Lower lobe of right lung (tissue), 2 donors: ENCODE results near the gene PDZD2. TPM values are rescaled to one million over a fixed set of nuclear protein-coding genes. Genes with fewer than 3 reads are reported as not detected.

ENCODE experiments used
- ATAC-seq, 2 donors: fragments of 200-7000 bp; cut with Tn5 transposase; one replicate each; pipeline ENCODE4 v1.9.1; 2020 to 2022; ENCODE audit warnings: mild to moderate bottlenecking in 2 of 2, moderate library complexity in 2 of 2
- DNase-seq: peaks from one replicate; pipeline ENCODE4 v3.0.0-alpha.2; 2020
- H3K27ac ChIP-seq: fragments of 200-600 bp; one replicate; pipeline ENCODE4 v1.8.0; 2022
- H3K27me3 ChIP-seq: fragments of 200-600 bp; one replicate; pipeline ENCODE4 v1.8.0; 2022; ENCODE audit warnings: low read depth
- H3K36me3 ChIP-seq: fragments of 200-600 bp; one replicate; pipeline ENCODE4 v1.8.0; 2022; ENCODE audit warnings: mild to moderate bottlenecking
- H3K4me1 ChIP-seq: fragments of 200-600 bp; one replicate; pipeline ENCODE4 v1.8.0; 2022
- H3K4me3 ChIP-seq: fragments of 200-600 bp; one replicate; pipeline ENCODE4 v1.8.0; 2022; ENCODE audit warnings: mild to moderate bottlenecking
- H3K9me3 ChIP-seq: fragments of 200-600 bp; one replicate; pipeline ENCODE4 v1.8.0; 2022
- intact Hi-C: fragments of 100-400 bp; cut with DNase I; formaldehyde crosslinking; loops from one replicate; pipeline ENCODE4 v1.11.0; 2022
- total RNA-seq: library from RNA; stranded (reverse); fragmentation: NEBNext Ultra II Directional; extraction: Animal tissue kit (Norgen Biotek cat#: 25700); gene quantifications from one replicate; pipeline ENCODE4 v1.2.1, GENCODE V29; 2021
- TF ChIP-seq, protein P1 (sequence below): fragments of 200-600 bp; IDR thresholded peaks from one replicate; pipeline ENCODE4 v1.8.0; 2022; ENCODE audit warnings: antibody characterized with exemption, mild to moderate bottlenecking
- donor health status: DM: no; HTN: yes; CAD: no; lungs with severe emphysema.

The PDZD2 gene
- total RNA-seq, 1 donor from 2014 or later, result 67.8 TPM

DNA sequence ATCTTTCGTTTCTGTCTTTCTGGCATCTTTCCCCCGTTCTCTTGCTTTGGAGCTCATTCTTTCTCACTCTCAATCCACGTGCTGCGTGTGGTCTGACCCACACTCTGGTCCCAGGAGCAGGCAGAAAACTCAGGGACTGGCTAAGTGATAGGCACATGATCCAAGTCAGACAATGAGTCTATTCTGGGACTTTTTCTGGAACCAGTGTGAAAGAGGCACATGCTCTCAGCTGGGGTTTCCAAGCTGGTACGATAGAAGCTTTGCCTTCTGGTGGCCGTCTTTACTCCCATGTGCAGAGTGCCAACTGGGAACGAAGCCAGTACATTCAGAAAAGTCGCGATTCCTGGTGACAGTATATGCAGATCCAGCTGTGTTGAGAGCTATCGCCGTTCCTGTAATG, 94.4 kb downstream of the PDZD2 start:
- Histone ChIP-seq H3K27me3 (no peaks in the 10 kb centered on the region), H3K9me3 (no peaks in the 10 kb centered on the region), H3K4me3 (no peak overlapping the region), H3K36me3 (no peaks in the 10 kb centered on the region), H3K27ac (no peak overlapping the region), H3K4me1 (no peaks in the 10 kb centered on the region)
- intact Hi-C loops, result no loop called here
- ATAC-seq (no peak), DNase-seq (no peak)
- TF ChIP-seq, protein P1, sequence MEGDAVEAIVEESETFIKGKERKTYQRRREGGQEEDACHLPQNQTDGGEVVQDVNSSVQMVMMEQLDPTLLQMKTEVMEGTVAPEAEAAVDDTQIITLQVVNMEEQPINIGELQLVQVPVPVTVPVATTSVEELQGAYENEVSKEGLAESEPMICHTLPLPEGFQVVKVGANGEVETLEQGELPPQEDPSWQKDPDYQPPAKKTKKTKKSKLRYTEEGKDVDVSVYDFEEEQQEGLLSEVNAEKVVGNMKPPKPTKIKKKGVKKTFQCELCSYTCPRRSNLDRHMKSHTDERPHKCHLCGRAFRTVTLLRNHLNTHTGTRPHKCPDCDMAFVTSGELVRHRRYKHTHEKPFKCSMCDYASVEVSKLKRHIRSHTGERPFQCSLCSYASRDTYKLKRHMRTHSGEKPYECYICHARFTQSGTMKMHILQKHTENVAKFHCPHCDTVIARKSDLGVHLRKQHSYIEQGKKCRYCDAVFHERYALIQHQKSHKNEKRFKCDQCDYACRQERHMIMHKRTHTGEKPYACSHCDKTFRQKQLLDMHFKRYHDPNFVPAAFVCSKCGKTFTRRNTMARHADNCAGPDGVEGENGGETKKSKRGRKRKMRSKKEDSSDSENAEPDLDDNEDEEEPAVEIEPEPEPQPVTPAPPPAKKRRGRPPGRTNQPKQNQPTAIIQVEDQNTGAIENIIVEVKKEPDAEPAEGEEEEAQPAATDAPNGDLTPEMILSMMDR, result no peak

DNA sequence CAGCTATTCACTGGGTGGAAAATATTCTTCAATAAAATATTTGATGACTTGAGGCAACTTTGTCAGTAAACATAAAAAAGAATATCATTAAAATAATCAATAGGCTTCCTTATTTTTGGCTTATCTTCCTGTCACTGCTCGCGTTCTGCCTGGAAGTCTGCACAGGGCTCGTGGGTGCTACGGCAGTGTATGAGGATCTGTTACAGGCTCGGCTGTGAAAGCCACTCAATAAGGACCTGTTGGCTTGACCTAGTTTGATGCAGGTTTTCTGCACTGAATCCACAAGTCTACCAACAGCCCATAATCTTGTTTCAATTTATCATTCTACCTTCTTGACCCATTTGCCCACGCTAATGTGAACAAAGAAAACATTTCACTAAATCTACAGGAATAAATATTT, 97.2 kb downstream of the PDZD2 start:
- no peaks in the 10 kb centered on the region for H3K4me1 ChIP-seq
- TF ChIP-seq, protein P1, result no peak
- no peak overlapping the region for H3K27ac ChIP-seq
- no peaks in the 10 kb centered on the region for H3K9me3 ChIP-seq
- DNase-seq, result no peak
- no peaks in the 10 kb centered on the region for H3K27me3 ChIP-seq
- no peak overlapping the region for H3K4me3 ChIP-seq
- intact Hi-C loops, result no loop called here
- ATAC-seq, result no peak
- H3K36me3 ChIP-seq, result no peaks in the 10 kb centered on the region

DNA sequence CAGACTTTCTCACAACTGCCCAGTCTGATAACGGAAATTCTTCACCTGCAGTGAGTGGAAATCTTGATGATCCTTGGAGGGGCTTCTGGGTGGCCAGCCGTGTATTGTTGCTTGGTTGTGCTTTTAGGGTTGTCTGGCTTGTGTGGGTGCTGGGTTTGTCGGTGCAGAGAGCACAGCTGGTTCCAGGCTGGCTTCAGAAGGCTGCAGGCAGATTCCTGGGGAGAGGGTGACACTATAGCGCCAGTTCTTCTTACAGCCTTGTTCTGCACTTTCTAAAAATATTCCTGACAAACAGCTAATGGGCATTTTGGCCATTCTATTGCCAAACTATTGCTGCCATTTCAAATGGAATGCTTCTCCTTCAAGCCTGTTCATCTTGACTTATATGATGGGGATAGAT, 99.3 kb downstream of the PDZD2 start:
- H3K4me3 ChIP-seq, result no peak overlapping the region
- ATAC-seq (no peak), DNase-seq (no peak)
- H3K36me3 ChIP-seq, result no peaks in the 10 kb centered on the region
- TF ChIP-seq, protein P1, result no peak
- no peaks in the 10 kb centered on the region for H3K9me3 ChIP-seq
- no peak overlapping the region for H3K27ac ChIP-seq
- intact Hi-C loops, result no loop called here
- H3K27me3 ChIP-seq, result no peaks in the 10 kb centered on the region
- no peaks in the 10 kb centered on the region for H3K4me1 ChIP-seq

DNA sequence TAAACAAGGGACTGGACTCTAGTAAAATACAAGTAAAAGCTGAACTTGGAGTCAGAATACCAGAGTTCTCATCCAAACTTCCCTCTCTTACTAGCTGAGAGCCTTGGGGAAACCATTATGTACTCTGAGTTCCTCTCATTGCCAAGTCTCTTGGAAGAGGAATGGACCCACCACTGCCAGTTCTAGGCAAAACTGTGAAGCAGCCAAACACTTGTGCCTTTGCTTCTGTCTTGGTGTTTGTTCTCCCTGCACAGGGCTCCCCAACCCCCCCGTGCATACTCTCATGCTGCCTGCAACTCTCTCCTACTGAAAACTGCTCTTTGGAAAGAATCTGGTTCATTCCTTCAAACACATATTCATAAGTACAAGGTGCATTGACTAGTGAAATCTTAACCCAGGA, 102.6 kb downstream of the PDZD2 start:
- H3K4me3 ChIP-seq, result no peak overlapping the region
- no peak overlapping the region for H3K27ac ChIP-seq
- intact Hi-C loops, result no loop called here
- ATAC-seq (peak; percentile 35 to 77), DNase-seq (no peak)
- no peaks in the 10 kb centered on the region for H3K4me1 ChIP-seq
- no peaks in the 10 kb centered on the region for H3K27me3 ChIP-seq
- no peaks in the 10 kb centered on the region for H3K36me3 ChIP-seq
- TF ChIP-seq, protein P1, result no peak
- no peaks in the 10 kb centered on the region for H3K9me3 ChIP-seq

DNA sequence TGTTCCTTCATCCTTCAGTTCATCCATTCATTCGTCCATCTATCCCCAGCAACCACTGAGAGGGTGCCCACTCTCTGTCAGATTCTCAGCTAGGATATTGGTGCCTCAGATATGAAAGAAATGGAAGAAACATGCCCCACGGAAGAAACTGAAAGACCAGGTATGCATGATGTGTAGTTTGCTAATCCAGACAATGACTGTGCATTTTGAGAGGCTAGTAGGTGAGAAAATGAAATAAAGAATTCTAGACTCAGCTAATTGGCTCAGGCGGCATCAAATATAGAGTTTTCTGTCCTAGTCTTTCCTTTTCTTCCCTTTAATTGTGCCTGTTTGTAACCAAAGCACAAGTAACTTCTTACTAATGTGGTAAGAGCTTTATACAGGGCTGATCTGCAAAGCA, 104.7 kb downstream of the PDZD2 start:
- Histone ChIP-seq H3K27ac (no peak overlapping the region), H3K4me3 (no peak overlapping the region), H3K36me3 (no peaks in the 10 kb centered on the region), H3K9me3 (no peaks in the 10 kb centered on the region), H3K27me3 (no peaks in the 10 kb centered on the region), H3K4me1 (no peaks in the 10 kb centered on the region)
- DNase-seq (no peak), ATAC-seq (no peak)
- intact Hi-C loops, result no loop called here
- TF ChIP-seq, protein P1, result no peak
